NB4 (cell line): ENCODE measurements around the gene TIA1.

Source experiments
- CTCF ChIP-seq: IDR thresholded peaks from one replicate; pipeline ENCODE4 v1.5.1; 2012; ENCODE audit warnings: low read depth, low read length
- POLR2A ChIP-seq: IDR thresholded peaks from 2 replicates; pipeline ENCODE4 v1.6.1; 2011; ENCODE audit warnings: mild to moderate bottlenecking; ENCODE audit not compliant: insufficient read length; ENCODE audit errors: extremely low read depth
- TF ChIP-seq, protein P1 (sequence below): IDR thresholded peaks from 2 replicates; pipeline ENCODE4 v1.6.1; 2011; ENCODE audit warnings: low read depth, low read length

GRCh38 chr2:70280242-70280798 is 31.9 kb upstream of the TIA1 start:
- TF ChIP-seq CTCF, result no peak
- TF ChIP-seq, protein P1, sequence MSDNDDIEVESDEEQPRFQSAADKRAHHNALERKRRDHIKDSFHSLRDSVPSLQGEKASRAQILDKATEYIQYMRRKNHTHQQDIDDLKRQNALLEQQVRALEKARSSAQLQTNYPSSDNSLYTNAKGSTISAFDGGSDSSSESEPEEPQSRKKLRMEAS, result no peak
- no peak for TF ChIP-seq POLR2A
